H1 (cell line): Measurements from ENCODE around the gene CISH. TPM values are rescaled to one million over a fixed set of nuclear protein-coding genes. Genes with fewer than 3 reads are reported as not detected.

Experiments used
- ATF2 ChIP-seq: IDR thresholded peaks from 2 replicates; pipeline ENCODE4 v1.6.1; 2012; ENCODE audit warnings: low read length, inconsistent platforms
- RXRA ChIP-seq: IDR thresholded peaks from 2 replicates; pipeline ENCODE4 v1.6.1; 2011; ENCODE audit warnings: low read depth, mild to moderate bottlenecking, low read length, moderate library complexity; ENCODE audit not compliant: insufficient read depth
- polyA plus RNA-seq, 7 experiments: library from polyadenylated mRNA; depleted of rRNA in 3 of 7; stranded (reverse) in 5 of 7; unstranded in 2 of 7; fragments of >200 nt in 5 of 7; fragments of 200-250 nt in 2 of 7; gene quantifications; 1 replicate in 5 of 7; 2 replicates in 1 of 7; 4 replicates in 1 of 7; pipeline versions ENCODE4 v1.2.1 to v1.2.3, GENCODE V29; 2011 to 2013; ENCODE audit warnings: missing spikeins in 2 of 7, mixed read lengths in 2 of 7
- total RNA-seq: library from RNA; stranded (reverse); fragmentation: NEBNext Ultra II Directional; extraction: Animal tissue kit (Norgen Biotek cat#: 25700); gene quantifications from 2 replicates; pipeline ENCODE4 v1.2.1, GENCODE V29; 2021

The CISH gene
- total and polyA plus RNA-seq, 2 of the 8 experiments (the other 6 are each of a cell fraction or from before 2014, with no cell fraction given): 1.9 to 2.2 TPM

- TF ChIP-seq ATF2: no peak
- TF ChIP-seq RXRA: no peak
Observed at GRCh38 chr3:50645378-50645777, 33.8 kb upstream of the CISH start (continued).
